Keratinocyte (primary cell): ENCODE data around the gene SLFN12. TPM values are rescaled to one million over a fixed set of nuclear protein-coding genes. Genes with fewer than 3 reads are reported as not detected.

Experiments used
- DNase-seq: peaks from one replicate; pipeline ENCODE4 v3.0.0-alpha.2; 2011; ENCODE audit warnings: low read depth, missing footprints, low spot score
- FAIRE-seq: peaks from 2 replicates; lab custom pipeline; 2011; peaks lifted over from hg19 to GRCh38; lab: Jason Lieb, UNC
- H2AFZ ChIP-seq: 2 replicates; pipeline ENCODE4 v1.6.0; 2012; ENCODE audit warnings: low read length, control low read depth, inconsistent platforms; ENCODE audit not compliant: control insufficient read depth
- H3K27ac ChIP-seq: 2 replicates; pipeline ENCODE4 v1.5.1; 2011; ENCODE audit warnings: low read length; ENCODE audit not compliant: control insufficient read depth, insufficient read depth
- H3K27me3 ChIP-seq: 3 replicates; pipeline ENCODE4 v1.6.0; 2011; ENCODE audit warnings: low read length; ENCODE audit not compliant: control insufficient read depth, insufficient read depth; ENCODE audit errors: extremely low read depth
- H3K36me3 ChIP-seq, 2 experiments: 2 replicates in 1 of 2; 3 replicates in 1 of 2; pipeline ENCODE4 v1.5.1; 2011; ENCODE audit warnings: low read length in 2 of 2, mild to moderate bottlenecking in 1 of 2; ENCODE audit not compliant: control insufficient read depth in 2 of 2, insufficient read depth in 2 of 2; ENCODE audit errors: extremely low read depth in 1 of 2
- H3K4me1 ChIP-seq: 3 replicates; pipeline ENCODE4 v1.5.1; 2011; ENCODE audit warnings: low read length; ENCODE audit not compliant: control insufficient read depth, insufficient read depth; ENCODE audit errors: extremely low read depth
- H3K4me2 ChIP-seq: 3 replicates; pipeline ENCODE4 v1.6.0; 2011; ENCODE audit warnings: low read depth, low read length; ENCODE audit not compliant: control insufficient read depth, insufficient read depth; ENCODE audit errors: extremely low read depth
- H3K4me3 ChIP-seq, 3 experiments: fragments of 200-600 bp in 1 of 3; sonication (generic) in 1 of 3; 2 replicates in 2 of 3; 3 replicates in 1 of 3; pipeline ENCODE4 v1.5.1; 2011 to 2016; ENCODE audit warnings: low read length in 3 of 3, mild to moderate bottlenecking in 3 of 3, control low read depth in 2 of 3, inconsistent platforms in 1 of 3, low read depth in 1 of 3, mixed read lengths in 1 of 3, mixed run types in 1 of 3, moderate library complexity in 1 of 3; ENCODE audit not compliant: control insufficient read depth in 2 of 3, insufficient read depth in 2 of 3; ENCODE audit errors: extremely low read depth in 1 of 3
- H3K79me2 ChIP-seq: 2 replicates; pipeline ENCODE4 v1.6.0; 2012; ENCODE audit warnings: low read length; ENCODE audit not compliant: control insufficient read depth, insufficient read depth
- H3K9ac ChIP-seq: 3 replicates; pipeline ENCODE4 v1.6.0; 2011; ENCODE audit warnings: low read length; ENCODE audit not compliant: control insufficient read depth, insufficient read depth; ENCODE audit errors: extremely low read depth
- H3K9me1 ChIP-seq: 3 replicates; pipeline ENCODE4 v1.6.0; 2011; ENCODE audit warnings: low read length; ENCODE audit not compliant: control insufficient read depth, insufficient read depth; ENCODE audit errors: extremely low read depth
- H3K9me3 ChIP-seq: 2 replicates; pipeline ENCODE4 v1.5.1; 2012; ENCODE audit warnings: low read depth, low read length; ENCODE audit not compliant: control insufficient read depth
- H4K20me1 ChIP-seq: 3 replicates; pipeline ENCODE4 v1.6.0; 2011; ENCODE audit warnings: low read length; ENCODE audit not compliant: control insufficient read depth, insufficient read depth; ENCODE audit errors: extremely low read depth
- CTCF ChIP-seq, 3 experiments: IDR thresholded peaks in 1 of 3; conservative IDR thresholded peaks in 1 of 3; optimal IDR thresholded peaks in 1 of 3; 2 replicates in 2 of 3; 3 replicates in 1 of 3; pipeline versions ENCODE3 to v1.5.1; 2011; ENCODE audit warnings: low read length in 3 of 3, mild to moderate bottlenecking in 3 of 3, moderate library complexity in 2 of 3, control low read depth in 1 of 3, inconsistent platforms in 1 of 3; ENCODE audit not compliant: insufficient read depth in 2 of 3; ENCODE audit errors: extremely low read depth in 1 of 3
- EZH2 ChIP-seq: IDR thresholded peaks from one replicate; pipeline ENCODE4 v1.6.1; 2012; ENCODE audit warnings: inconsistent platforms, mild to moderate bottlenecking, low read length, moderate library complexity
- dilution Hi-C: fragments of 300-500 bp; cut with MboI; formaldehyde crosslinking; loops from one replicate; pipeline ENCODE4 v1.7.0; 2020; ENCODE audit warnings: low sequenced_read_pairs; ENCODE audit not compliant: extremely low pct_ligation_motif_present
- polyA plus RNA-seq, 5 experiments: library from polyadenylated mRNA; depleted of rRNA in 3 of 5; stranded (reverse) in 3 of 5; stranded (forward) in 1 of 5; unstranded in 1 of 5; fragments of >200 nt; gene quantifications; 1 replicate in 1 of 5; 2 replicates in 3 of 5; 3 replicates in 1 of 5; pipeline versions ENCODE4 v1.2.1 to v1.2.3, GENCODE V29; 2011 to 2012; ENCODE audit warnings: missing spikeins in 2 of 5, low read depth in 1 of 5, low replicate concordance in 1 of 5

SLFN12 gene
- polyA plus RNA-seq, 1 donor (not counting 4 experiments of a cell fraction or from before 2014, with no cell fraction given): 15.2 TPM

GRCh38 chr17:35390663-35391062 is 41.6 kb downstream of the SLFN12 start:
- Histone ChIP-seq H4K20me1 (no peaks in the 10 kb centered on the region), H2AFZ (no peak overlapping the region), H3K36me3 (no peaks in the 10 kb centered on the region), H3K79me2 (no peaks in the 10 kb centered on the region), H3K27me3 (no peaks in the 10 kb centered on the region), H3K27ac (no peak overlapping the region), H3K4me3 (no peak overlapping the region), H3K4me1 (no peaks in the 10 kb centered on the region), H3K4me2 (no peak overlapping the region), H3K9ac (no peak overlapping the region), H3K9me1 (no peaks in the 10 kb centered on the region), H3K9me3 (no peaks in the 10 kb centered on the region)
- TF ChIP-seq EZH2: no peak
- no peak for TF ChIP-seq CTCF (optimal IDR thresholded peaks at IDR 0.05 in 1 of 3, IDR thresholded peaks at IDR 0.05 in 1 of 3, conservative IDR thresholded peaks at IDR 0.05 in 1 of 3; ENCODE audit: extremely low read depth in 1 of 3, insufficient read depth in 2 of 3, low read length in 3 of 3)
- DNase-seq (no peak), FAIRE-seq (no peak)
- dilution Hi-C loops: no loop called here

DNA sequence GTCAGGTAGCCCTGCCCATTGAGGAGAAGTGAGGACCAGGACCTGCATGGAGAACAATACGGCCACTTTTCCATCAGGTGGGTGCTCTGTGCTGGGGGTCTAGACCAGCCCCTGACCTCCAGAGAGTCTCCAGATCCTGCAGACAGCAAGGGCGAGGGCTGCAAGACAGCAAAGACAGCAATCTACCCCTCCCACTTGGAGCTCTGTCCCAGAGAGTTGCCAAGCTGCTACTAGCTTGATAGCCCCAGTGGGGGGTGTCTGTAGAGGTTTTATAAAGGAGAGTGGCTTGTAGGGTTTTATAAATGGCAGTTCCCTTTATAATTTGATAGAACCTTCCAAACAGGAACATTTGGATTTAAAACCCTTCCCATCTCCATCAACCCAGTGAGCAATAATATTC is 42.1 kb downstream of the SLFN12 start:
- H3K9me1 ChIP-seq: no peaks in the 10 kb centered on the region
- no peaks in the 10 kb centered on the region for H4K20me1 ChIP-seq
- no peak overlapping the region for H3K9ac ChIP-seq
- no peaks in the 10 kb centered on the region for H3K4me1 ChIP-seq
- dilution Hi-C loops: no loop called here
- H2AFZ ChIP-seq: no peak overlapping the region
- no peaks in the 10 kb centered on the region for H3K27me3 ChIP-seq
- TF ChIP-seq CTCF (optimal IDR thresholded peaks at IDR 0.05 in 1 of 3, IDR thresholded peaks at IDR 0.05 in 1 of 3, conservative IDR thresholded peaks at IDR 0.05 in 1 of 3; ENCODE audit: extremely low read depth in 1 of 3, insufficient read depth in 2 of 3, low read length in 3 of 3): no peak
- TF ChIP-seq EZH2: no peak
- H3K4me3 ChIP-seq: no peak overlapping the region
- H3K4me2 ChIP-seq: no peak overlapping the region
- no peaks in the 10 kb centered on the region for H3K9me3 ChIP-seq
- no peaks in the 10 kb centered on the region for H3K36me3 ChIP-seq
- DNase-seq (no peak), FAIRE-seq (no peak)
- no peak overlapping the region for H3K27ac ChIP-seq
- no peaks in the 10 kb centered on the region for H3K79me2 ChIP-seq
